Measurements from ENCODE around the gene ZNF638. TPM values are rescaled to one million over a fixed set of nuclear protein-coding genes. Genes with fewer than 3 reads are reported as not detected.
"Not testable (repeated sequence)": the region's sequence is repeated elsewhere in the genome, so short reads cannot be mapped to it uniquely, and the experiment has no call there.

ZNF638 gene
- total and polyA plus RNA-seq, 2 of the 8 experiments (the other 6 are each of a cell fraction or from before 2014, with no cell fraction given), result 45.3 to 143 TPM

- CTCF ChIA-PET (ENCODE audit: partially characterized antibody), result interaction anchor here (0.6 to 1.7 kb wide), 2 partner anchors 96 to 116 kb away, joined by 3 to 5 read pairs; no protein-coding TSS in a partner anchor
- not testable (repeated sequence) for H3K4ac ChIP-seq (replicated peaks; ENCODE audit: insufficient read length, low read depth, low read length); H3K4me2 ChIP-seq (ENCODE audit: insufficient read depth in 1 of 2, low read depth in 2 of 2, low read length in 2 of 2)
These were observed 85.3 kb downstream of the ZNF638 start for GRCh38 chr2:71416866-71417265.

More at GRCh38 chr2:71416866-71417265, 85.3 kb downstream of the ZNF638 start:
- FAIRE-seq; H4K5ac ChIP-seq (ENCODE audit: insufficient read length, low read depth, low read length); H4K91ac ChIP-seq (replicated peaks; ENCODE audit: insufficient read length, low read length); H3K56ac ChIP-seq (replicated peaks; ENCODE audit: insufficient read length, low read depth, low read length); H3K14ac ChIP-seq (ENCODE audit: insufficient read length); H3K27me3 ChIP-seq (replicated peaks in 1 of 4; ENCODE audit: control insufficient read depth in 3 of 4, extremely low read depth in 1 of 4, insufficient read depth in 3 of 4, low read length in 3 of 4); H2AFZ ChIP-seq (ENCODE audit: low read length); H2BK120ac ChIP-seq (replicated peaks; ENCODE audit: low read depth, low read length); H3K23ac ChIP-seq (ENCODE audit: insufficient read length); H2BK15ac ChIP-seq (ENCODE audit: low read length); H3K23me2 ChIP-seq (ENCODE audit: low read depth, low read length); H3K79me1 ChIP-seq (ENCODE audit: low read depth, low read length); H3K4me1 ChIP-seq (replicated peaks in 1 of 4; ENCODE audit: control insufficient read depth in 3 of 4, insufficient read depth in 4 of 4, low read length in 3 of 4); H4K8ac ChIP-seq (ENCODE audit: extremely low read depth, insufficient read depth, low read length); H2BK5ac ChIP-seq (ENCODE audit: low read depth, low read length); H2AK5ac ChIP-seq (ENCODE audit: low read depth, low read length); H2BK20ac ChIP-seq (ENCODE audit: low read length); H4K20me1 ChIP-seq (replicated peaks in 1 of 2; ENCODE audit: control insufficient read depth in 1 of 2, insufficient read depth in 2 of 2, low read length in 2 of 2); H2BK12ac ChIP-seq (ENCODE audit: low read depth, low read length); H3K9me3 ChIP-seq (ENCODE audit: insufficient read depth in 2 of 2, low read depth in 1 of 2, low read length in 1 of 2); H3K18ac ChIP-seq (ENCODE audit: extremely low read depth, low read length); H3K79me2 ChIP-seq (ENCODE audit: control insufficient read depth in 1 of 2, insufficient read depth in 2 of 2, low read length in 2 of 2): not testable (repeated sequence)
- POLR2A ChIA-PET (ENCODE audit: partially characterized antibody), result interaction anchor here (0.6 to 1.9 kb wide), 5 partner anchors 12 to 141 kb away, joined by 3 to 9 read pairs (median 5); partner anchors contain the start of gene DYSF
- DNase-seq (ENCODE audit: low read depth in 1 of 2, low spot score in 2 of 2), result peak in 1 of 2 experiments; percentile 61
- 0% methylated on average over 2 of the region's 15 CpGs; no CpG with 5 or more reads in 1 of the 2 experiments for WGBS, 2 experiments (ENCODE audit: extremely low coverage in 1 of 2, insufficient coverage in 1 of 2, insufficient read length in 1 of 2, insufficient replicate concordance in 2 of 2, low coverage in 1 of 2, low lambda C conversion rate in 2 of 2, missing lambda C conversion rate in 1 of 2)
- peaks cover 0 to 16% (median 0%) of the 10 kb centered on the region in 4 experiments; a peak in 3 of 8 replicates for H3K36me3 ChIP-seq (ENCODE audit: control insufficient read depth in 2 of 4, insufficient read depth in 4 of 4, low read length in 3 of 4)
- TF ChIP-seq YY1 (IDR thresholded peaks at IDR 0.05; ENCODE audit: low read depth, low read length) (peak; percentile 41; the same call in 1 of the 2 replicates), PHF8 (conservative IDR thresholded peaks at IDR 0.05; ENCODE audit: low read depth, low read length) (0 out of 2 replicates have a peak, but pooled peaks have one; percentile 13), POLR2A (IDR thresholded peaks at IDR 0.05; ENCODE audit: control extremely low read depth in 1 of 2, low read depth in 2 of 2, low read length in 2 of 2) (peak in 1 of 2 experiments; percentile 35; a peak in 1 of 3 replicates), TAF1 (IDR thresholded peaks at IDR 0.05; ENCODE audit: low read depth, low read length) (peak; percentile 64)
- 0 out of 2 replicates have a peak overlapping the region, but pooled peaks have one; percentile 51 for H3K27ac ChIP-seq (ENCODE audit: low read depth, low read length)
- peak overlapping the region in 2 of 4 experiments; percentile 62 to 79; a peak in 3 of 7 replicates for H3K9ac ChIP-seq (replicated peaks in 1 of 4; ENCODE audit: extremely low read depth in 1 of 4, low read depth in 3 of 4, low read length in 3 of 4)
- peak overlapping the region in 2 of 4 experiments; percentile 40 to 44; a peak in 2 of 8 replicates for H3K4me3 ChIP-seq (ENCODE audit: extremely low read depth in 1 of 4, insufficient read depth in 2 of 4, low read depth in 3 of 4, low read length in 4 of 4)

Measured in H1 (cell line).